HuH-7 (cell line): Measurements from ENCODE around the gene LAMA5.
A peak's percentile ranks its signal among the peaks of the same experiment; 100 is the strongest.

Experiments used
- DNase-seq: peaks from one replicate; pipeline ENCODE4 v3.0.0; 2011; ENCODE audit warnings: low spot score

LAMA5 gene

DNA sequence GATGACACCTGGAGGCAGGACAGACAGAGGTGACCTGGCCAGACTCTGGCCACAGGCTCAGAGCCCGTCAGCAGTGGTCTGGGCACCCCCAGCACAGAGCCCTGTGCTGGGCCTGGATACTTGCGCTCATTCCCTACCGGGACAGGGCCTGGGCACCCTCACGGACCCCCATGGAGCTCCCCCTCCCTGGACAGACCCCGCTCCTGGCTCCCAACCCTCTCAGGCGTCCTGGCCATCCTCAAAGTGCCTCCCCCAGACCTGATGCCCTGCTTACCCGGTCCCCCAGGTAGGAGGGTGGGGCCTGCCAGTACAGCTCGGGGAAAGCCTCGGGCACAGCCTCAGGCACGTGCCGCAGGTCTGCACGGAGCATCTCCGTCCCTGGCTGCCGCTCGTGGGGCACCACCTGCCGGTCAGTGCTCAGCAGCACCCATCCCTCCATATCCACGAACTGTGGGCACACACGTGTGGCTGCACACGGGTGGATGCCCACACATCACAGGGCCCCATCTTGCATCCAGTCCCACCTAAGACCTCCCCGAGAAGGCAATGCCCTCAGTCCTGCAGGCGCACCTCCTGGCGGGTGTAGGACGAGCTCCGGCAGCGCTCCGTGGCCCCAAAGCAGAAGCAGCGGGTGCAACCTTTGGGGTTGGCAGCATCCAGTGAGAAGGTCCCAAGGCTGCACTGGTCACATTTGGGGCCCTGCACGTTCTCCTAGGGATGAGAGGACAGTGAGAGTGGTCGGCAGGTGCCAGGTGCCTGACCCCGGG is 40.0 kb downstream of the LAMA5 start:
- DNase-seq = no peak

DNA sequence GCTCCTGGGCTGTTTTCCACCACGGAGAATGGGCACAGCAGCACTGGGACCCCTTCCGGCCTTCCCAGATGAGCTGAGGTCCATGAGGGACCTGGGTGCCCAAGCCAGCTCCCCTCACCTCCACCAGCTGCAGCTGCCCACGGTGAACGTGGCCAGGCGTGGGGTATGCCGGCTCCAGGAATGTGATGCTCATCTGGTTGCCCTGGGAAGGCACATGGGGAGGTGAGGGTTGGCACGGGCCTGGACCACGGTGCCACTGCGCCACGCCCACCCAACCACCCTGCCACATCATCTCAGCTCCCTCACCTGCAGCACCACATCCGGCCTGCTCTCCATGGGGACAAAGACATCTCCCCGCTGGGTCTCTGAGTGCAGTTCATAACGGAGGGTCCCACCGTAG is 40.6 kb downstream of the LAMA5 start:
- no peak for DNase-seq

DNA sequence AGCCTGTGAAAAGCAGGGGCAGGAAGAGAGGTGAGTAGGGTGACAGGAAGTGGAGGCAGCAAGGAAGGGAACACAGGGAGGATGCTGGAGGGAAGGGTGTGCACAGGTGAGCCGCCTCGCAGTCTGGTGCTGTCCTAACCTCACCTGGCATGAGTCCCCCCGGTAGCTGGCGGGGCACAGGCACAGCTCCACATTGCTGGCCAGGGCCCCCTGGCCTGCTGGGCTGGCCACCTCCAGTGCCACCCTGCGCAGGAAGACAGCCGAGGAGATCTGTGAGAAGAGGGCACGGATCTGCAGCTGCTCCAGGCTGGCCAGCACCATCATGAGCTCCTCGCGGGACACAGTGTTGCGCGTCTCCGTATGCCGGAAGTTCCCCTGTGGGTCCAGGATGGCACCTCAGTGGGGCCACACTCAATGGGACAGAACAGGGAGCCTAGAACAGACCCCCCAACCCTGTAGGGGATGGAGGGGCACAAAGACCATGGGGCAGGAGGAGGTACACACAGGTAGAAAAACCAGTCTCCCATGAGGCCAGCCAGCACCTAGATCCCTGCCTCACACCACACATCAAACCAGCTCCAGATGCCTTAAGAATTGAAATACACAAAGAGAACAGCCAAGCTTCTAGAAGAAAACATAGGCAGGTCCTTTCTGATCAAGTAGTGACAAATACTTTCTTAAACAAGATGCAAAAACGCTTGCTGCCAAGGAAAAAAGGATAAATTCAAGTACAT is 41.8 kb downstream of the LAMA5 start:
- no peak for DNase-seq

DNA sequence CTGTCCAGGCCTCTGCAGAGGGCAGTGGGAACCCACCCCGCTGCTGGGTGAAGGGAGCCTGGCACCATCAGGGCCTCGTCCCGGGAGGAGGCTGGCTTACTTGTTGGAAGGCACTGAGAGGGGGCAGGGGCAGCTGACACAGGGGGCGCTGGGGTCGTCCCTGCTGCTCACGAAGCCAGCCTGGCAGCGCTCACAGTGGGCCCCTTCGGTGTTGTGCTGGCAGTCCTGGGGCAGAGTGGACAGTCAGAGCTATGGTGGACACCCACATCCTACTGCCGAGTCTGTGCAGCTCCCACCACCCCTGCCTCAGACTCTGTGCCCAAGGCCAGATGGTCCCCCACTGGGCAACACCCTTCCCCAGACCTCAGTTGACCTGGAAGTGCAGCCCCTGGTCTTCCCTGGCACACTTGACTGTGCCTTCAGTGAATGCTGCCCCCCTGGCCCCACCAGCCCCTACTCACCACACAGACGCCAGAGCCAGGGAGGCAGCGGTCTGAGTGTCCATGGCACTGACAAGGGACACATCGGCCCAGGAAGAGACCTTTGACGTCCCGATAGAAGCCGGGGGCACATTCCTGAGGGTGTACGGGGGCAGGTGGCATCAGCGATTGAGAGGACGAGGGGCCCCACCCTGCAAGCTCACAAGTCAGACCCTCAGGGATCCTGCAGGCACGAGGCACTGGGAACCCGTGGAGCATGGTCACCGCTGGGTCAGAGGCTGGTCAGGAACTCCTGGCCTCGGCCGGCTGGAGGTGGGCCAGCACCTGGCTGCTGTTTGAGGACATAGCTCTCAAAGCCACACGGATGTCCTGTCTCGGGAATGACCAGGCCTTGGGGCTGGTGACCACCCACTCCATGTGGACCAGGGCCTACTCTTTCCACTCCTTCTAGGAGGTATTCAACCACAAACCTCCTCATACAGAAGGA is 42.9 kb downstream of the LAMA5 start:
- no peak for DNase-seq

DNA sequence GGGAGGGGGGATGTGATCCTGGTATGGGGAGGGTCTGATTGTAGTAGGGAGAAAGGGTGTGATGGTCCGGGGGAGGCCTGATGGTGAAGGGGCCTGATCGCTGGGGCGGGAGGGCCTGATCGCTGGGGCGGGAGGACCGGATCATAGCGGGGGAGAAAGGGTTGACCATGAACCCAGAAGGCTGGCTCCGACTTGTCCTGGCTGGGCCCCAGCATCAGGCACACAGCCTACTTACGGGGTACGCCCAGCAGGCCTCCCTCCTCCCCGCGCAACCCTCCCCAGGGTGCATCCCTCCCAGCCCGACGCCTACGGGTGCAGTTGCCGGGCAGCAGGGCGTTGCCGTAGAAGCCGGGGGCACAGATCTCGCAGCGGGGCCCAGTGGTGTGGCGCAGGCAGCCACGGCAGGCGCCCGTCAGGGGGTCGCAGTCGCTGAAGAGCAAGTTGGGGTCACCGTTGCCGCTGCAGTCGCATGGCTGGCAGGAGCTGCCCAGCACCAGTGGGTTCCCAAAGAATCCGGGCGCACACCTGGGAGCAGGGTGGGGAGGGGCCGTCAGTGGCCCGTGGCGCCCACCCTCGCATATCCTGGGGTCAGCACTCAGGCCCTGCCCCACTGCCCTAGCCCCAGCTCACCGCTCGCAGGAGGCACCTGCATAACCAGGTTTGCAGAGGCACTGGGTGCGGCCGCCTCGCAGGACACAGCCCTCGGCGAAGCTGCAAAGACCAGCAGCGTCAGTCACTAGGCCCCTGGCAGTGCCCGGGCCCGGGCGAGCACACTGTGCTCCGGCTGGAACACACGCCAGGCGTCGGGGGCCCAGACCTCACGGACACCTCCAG is 43.7 kb downstream of the LAMA5 start:
- DNase-seq = no peak

DNA sequence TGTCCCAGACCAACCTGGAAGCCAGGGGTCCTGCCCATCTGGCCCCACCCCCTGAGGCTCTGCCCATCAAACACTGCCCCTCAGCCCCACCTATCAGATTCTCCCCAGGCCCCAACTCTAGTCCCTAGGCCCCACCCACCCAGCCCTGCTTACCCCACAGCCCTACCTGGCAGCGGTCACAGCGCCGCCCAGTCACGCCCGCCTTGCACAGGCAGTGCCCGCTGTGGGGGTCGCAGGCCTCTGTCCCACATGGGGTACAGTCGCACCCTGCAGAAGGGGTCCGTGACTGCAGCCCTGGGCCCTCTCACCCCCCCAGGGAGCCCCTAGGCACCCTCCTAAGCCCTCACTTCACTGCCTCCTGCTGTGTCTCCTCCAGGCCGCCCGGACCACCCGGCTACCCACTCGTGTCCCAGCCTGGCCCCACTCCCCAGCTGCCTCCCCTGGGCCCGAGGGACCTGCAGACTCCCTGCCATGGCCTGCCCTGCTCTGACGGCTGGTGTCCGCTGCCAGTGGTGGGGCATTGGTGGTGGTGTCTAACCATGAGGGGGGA is 44.5 kb downstream of the LAMA5 start:
- no peak for DNase-seq

DNA sequence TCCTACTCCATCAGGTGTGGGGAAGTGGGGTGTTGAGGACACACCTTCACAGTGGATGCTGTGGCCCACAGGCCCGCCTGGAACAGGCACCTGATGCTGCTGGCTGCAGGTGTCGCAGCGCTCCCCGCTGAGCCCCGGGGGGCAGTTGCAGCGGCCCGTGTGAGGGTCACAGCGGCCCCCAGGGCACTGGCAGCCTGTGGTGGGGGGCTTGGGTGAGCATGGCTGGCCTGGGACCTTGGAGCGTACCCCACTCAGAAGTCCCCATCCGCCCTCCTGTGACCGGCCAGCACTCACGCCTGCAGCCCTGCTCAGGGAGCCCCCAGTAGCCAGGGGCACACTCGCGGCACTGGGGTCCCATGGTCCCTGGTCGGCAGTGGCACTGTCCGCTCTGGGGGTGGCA is 45.1 kb downstream of the LAMA5 start:
- no peak for DNase-seq

DNA sequence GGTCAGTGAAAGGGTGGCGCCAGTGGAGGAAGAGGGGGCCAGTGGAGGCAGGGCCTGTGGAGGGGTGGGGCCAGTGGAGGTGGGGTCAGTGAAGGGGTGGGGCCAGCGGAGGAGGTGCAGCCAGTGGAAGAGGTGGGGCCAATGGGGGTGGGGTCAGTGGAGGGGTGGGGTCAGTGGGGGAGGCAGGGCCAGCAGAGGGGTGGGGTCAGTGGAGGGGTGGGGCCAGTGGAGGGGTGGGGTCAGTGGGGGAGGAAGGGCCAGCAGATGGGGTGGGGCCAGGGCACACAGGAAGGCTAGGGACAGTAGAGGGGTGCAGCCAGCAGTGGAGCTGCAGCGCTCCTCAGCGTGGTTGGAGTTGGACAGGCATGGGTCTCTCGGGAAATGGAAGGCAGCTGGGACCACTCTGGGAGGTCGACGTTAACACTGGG is 45.6 kb downstream of the LAMA5 start:
- DNase-seq = peak; percentile 73

DNA sequence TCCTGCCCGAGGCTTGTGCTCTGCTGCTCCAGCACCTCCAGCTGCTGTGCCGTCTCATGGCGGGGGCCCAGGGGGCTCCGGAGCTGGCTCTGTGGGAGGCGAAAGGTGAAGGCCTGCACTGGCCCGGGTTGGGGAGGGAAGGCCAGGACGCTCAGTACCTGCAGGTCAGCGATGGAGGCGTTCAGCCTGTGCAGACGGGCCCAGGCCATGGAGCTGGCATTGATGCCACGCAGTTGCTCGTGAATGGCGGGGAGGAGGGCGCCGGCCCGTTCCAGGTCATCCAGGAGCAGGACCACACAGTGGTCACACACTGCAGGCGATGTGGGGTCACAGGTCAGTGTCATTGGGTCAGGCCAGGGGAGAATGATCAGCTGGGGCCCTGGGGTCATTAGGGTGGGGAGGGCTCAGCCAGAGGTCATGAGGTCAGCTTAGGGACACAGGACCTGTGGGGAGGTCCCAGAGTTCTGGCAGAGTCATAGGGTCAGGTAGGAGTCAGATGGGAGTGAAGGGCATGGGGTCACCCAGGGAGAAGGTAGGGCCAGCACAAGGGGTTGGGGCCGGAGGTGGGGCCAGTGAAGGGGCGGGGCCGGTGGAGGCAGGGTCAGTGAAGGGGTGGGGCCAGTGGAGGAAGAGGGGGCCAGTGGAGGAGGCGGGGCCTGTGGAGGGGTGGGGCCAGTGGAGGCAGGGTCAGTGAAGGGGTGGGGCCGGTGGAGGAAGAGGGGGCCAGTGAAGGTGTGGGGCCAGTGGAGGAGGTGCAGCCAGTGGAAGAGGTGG is 46.3 kb downstream of the LAMA5 start:
- DNase-seq = no peak

DNA sequence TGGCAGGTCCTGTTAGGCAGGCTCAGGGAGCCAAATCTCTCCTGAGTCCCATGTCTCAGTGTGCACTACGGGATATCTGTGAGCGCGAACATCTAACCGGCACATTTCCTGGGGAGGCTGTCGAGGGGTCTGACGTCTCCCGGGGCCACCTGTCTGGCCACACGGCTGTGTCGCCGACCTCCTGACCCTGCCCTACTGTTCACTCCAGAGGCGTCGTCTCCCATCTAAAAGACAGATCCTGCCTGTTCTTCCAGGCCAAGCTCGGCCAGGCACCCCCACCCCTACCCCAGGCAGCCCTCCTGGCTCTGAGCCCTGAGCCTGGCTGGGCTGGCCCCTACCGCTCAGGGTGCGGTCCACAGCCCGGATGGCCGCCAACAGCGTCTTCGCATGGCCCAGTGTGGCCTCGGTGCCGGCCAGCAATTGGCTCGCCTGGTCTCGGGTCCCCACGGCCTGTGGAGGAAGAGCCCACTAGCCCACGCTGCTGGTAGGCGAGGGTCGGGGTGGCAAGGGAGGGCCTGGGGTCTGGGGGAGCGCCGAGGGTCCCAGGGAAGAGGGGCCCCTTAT is 47.7 kb downstream of the LAMA5 start:
- no peak for DNase-seq

DNA sequence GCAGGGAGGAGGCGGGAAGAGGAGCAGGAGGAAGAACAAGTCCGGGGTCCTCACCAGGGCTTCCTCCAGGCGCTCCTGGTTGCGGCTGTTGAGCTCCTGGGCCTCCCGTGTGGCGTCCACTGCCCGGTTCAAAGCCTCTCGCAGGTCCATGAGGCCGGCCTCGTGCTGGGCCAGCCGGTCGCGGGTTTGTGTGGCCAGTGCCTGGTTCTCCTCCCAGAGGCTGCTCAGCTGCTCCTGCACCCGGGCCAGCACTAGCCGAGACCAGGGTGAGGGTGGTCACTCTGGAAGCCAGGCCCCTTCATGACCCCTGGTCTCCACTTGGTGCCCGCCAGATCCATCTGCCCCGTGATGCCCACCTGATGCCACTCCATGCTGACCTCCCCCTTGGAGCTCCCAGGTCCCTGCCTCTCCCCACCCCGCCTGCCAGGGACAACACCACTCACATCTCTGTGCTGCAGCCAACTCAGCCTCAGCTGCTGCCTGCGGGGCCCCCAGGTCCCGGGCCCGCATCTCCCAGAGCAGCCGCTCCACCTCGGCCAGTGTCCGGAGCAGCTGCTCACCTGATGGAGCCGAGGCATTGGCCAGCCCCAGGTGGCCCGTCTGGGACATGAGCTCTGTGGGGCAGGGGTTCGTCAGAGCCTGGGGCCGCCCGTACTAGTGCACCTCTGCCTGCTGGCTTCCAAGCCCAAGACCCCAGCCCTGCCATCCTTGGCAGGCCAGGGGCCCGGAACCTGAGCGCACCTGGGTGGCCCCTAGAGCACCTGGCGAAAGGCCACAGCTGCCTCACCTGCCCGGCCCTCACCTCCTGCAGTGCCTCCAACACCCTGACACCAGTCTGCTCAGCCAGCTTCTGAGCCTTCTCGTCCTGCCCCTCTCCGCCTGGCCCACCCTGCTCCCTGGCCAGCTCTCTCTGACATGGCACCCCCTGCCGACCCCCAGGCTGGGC is 48.4 kb downstream of the LAMA5 start:
- DNase-seq = no peak

DNA sequence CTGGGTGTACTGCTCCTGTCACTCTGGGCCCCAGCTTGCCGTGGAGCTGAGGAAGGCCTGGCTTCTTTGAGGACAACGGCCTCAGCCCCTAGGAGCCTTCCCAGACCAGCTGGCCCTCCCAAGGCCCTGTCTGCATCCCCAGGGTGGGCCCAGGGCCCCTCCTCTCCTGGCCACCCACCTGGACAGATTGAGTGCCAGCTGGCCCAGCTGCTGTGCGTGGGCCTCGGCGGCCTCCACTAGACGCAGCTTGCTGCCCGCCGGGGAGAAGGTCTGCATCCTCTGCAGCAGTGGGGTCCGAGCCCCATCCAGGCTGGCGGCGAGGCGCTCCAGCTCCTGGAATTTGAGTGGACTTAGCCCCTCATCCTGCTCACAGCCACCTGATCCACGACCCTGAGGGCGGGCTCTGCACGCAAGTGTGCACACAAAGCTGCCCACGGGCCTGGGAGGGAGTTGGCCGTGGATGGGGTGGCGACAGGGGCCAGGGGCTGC is 49.9 kb downstream of the LAMA5 start:
- DNase-seq = no peak

DNA sequence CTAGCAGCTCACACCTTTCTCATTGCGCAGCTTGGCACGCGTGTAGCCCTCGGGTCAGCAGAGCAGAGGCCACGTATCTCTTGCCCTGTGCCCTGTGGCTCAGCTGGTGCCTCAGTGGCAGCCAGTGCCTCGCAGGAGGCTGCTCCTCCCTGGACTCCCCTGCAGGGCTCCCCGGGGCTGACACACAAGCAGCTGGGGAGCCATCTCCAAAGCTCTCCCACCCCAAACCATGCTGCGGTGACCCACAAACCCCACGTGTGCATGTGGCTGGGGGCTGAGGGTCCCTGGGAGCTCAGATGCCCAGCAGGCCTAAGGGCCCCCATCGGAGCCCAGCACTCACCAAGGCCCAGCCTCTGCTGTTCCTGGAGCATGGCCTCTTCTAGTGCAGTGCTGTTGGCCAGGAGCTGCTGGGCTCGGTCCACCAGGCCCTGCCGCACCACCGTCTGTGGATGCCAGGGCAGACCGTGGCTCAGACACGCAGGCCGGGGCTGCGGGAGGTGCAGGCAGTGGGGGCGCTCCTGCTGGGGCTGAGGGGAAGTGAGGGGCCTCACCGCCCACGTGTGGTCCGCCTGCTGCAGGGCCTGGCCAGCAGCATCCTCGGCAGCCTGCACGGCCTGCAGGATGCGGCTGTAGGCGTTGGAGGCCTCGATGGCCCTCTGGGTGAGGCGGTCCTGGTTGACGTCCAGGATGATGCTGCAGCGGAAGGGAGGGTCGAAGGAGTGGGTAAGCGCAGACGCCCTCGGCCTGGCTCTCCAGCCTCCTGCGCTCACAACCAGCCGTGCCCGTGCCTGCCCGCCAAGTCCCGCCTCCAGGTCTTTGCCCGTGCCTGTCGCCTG is 50.6 kb downstream of the LAMA5 start:
- DNase-seq = no peak

DNA sequence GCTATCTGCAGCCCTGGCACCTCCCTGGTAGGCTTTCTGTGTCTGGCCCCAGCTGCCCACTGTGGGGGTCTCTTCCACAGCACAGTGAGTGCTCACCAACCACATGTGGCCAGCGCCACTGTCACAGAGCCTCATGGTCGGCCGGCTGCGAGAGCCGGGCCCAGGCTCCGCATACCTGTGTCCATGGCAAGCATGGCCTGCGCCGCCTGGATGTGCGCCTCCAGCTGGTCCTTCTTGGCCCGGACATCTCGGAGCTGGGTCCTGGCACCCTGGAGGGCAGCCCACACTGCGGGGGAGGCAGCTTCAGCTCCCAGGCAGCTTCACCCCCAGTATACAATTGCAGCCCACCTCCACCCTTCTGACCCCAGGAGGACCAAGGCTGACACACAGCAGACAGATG is 51.3 kb downstream of the LAMA5 start:
- no peak for DNase-seq

DNA sequence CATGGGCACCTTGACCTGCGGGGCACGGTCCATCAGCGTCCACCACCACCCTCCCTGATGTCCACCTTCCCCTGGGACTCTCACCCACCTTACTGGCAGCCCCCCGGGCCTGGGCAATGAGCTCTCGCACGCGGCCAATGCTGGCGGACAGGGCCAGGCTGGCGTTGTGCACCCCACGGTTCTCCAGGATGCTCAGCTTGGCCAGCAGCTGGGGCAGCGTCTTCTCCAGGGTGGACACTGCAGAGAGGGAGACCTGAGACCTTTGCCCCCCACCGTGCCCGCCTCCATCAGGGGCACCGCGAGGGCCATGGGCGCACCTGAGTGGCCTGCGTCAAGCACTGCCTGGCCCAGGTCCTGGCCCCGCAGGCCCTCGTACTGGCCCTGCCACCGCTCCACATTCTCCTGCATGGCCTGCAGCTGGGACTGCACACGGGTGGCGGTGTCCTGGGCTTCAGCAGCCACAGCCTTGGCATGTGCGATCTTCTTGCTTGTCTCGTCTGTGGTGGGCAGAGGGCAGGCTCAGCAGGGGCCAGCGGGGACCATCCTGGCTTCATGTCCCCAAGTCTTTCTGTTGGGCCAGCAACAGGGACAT is 52.3 kb downstream of the LAMA5 start:
- DNase-seq = no peak

DNA sequence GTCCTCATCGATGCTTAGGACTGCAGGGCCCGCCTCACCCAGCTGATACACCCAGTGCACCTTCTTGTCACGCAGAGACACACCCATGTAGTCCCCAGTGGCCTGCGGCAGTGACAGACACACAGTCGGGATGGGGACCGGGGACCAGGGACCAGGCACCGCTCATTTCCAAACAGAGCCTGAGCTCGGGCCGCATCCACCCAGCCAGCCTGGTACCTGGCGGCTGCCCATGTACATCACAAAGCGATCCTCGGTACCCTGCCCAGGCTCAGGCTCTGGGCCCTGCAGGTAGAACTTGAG is 52.8 kb downstream of the LAMA5 start:
- DNase-seq = no peak

DNA sequence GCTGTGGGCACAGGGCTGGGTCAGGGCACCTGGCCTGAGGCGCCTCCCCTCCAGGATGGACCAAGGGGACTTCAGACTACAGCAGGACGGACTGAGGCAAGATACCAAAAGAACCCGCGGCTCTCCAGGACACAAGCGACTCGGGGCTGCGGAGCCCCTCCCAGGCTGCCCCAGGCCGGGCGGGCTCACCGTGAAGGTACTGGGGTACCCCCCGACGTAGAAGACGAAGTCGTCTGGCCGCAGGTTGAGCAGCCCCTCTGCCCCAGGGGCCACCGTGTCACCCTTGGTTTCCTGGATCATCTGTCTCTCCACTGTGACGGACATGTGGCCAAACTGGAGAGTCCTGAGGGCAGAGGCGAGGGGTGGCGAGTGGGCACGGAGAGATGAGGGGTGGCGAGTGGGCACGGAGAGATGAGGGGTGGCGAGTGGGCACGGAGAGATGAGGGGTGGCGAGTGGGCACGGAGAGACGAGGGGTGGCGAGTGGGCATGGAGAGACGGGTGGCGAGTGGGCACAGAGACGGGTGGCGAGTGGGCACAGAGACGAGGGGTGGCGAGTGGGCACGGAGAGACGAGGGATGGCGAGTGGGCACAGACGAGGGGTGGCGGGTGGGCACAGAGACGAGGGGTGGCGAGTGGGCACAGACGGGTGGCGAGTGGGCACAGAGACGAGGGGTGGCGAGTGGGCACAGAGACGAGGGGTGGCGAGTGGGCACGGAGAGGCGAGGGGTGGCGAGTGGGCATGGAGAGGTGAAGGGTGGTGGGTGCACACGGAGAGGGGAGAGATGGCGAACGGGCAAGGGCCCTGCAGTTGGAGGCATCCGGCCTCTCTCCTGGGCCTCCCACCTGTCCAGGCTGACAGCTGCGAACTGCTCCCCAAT is 53.4 kb downstream of the LAMA5 start:
- DNase-seq = no peak
